SW480 (cell line): ENCODE measurements around the gene PRKACA.
"Not testable (repeated sequence)": the region's sequence is repeated elsewhere in the genome, so short reads cannot be mapped to it uniquely, and the experiment has no call there.

Experiments
- DNase-seq: peaks from one replicate; pipeline ENCODE4 v3.0.0-alpha.2; 2016; ENCODE audit warnings: low spot score

Gene PRKACA

GRCh38 chr19:14070268-14071050 is 47.1 kb downstream of the PRKACA start:
- DNase-seq = no peak

DNA sequence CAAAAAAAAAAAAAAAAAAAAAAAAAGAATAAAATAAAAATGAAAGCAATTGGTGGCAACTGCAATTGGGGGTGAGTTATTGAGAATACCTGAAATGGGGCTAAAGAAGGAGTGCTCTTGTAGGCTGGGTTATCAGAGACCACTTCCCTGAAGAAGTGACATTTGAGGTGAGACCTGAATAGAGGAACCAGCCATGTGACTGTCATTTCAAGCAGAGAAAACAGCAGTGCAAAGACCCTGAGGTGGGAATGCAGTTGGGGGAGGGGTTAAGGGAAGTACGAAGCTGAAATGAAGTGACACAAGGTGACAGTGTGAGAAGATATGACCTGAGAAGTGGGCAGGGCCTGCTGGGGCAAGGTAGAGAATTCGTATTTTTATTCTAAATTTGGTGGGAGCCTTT is 51.4 kb downstream of the PRKACA start:
- no peak for DNase-seq

DNA sequence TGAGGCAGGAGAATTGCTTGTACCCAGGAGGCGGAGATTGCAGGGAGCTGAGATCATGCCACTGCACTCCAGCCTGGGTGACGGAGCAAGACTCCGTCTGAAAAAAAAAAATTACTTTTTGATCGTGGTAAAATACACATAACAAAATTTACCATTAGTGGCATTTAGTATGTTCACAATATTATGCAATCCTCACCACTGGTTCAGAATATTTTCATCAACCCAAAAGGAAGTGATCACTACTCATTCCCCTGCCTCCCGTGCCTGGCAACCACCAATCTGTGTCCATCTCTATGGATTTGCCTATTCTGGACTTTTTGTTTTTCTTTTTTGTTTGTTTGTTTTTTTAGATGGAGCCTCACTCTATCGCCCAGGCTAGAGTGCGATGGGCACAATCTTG is 54.5 kb downstream of the PRKACA start:
- no peak for DNase-seq

DNA sequence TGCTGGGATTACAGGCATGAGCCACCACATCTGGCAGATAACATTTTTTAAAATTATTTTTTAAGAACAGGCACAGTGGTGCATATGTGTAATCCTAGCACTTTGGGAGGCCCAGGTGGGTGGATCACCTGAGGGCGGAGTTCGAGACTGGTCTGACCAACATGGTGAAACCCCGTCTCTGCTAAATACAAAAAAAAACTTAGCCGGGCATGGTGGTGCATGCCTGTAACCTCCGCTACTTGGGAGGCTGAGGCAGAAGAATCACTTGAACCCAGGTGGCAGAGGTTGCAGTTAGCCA is 55.1 kb downstream of the PRKACA start:
- no peak for DNase-seq

DNA sequence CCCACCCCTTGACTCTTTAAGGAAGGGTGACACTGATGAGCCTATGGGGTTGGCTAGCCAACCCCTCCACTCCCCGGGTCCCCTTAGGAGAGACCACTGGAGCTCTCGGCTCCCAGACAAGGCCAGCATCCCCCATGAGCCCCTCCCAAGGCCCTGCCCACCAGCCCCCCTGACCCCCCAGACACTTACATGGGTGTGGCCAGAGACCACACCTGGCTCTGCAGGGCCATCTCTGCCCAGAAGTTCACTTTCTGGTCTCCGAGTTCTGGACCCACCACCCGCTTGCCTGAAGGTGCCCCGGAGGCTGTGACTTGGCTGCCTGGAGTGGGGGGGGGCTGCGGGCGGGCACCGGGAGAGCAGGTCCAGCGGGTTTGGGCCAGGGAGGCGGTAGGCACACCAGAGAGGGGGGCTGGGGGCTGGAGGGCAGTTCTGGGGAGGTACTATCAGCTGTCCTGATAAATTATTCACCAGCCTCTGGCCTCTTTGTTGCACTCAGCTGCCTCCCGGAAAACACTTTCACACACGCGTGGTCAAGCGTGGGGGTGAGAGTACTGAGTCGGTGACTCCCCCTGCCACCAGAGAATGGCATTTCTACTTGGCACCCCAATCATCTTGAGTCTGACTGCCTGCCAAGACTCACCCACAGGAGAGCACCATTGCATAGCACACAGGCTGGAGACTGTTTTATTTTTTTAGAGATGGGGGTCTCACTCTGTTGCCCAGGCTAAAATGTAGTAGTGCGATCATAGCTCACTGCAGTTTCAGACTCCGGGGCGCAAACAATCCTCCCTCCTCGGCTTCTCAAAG is 55.6 kb downstream of the PRKACA start, which contains the start of gene PALM3:
PALM3 (minus strand) TSS at position 326 of the 807 bp plus-strand sequence; CDS start at position 230, 96 bp downstream.
- no peak for DNase-seq

DNA sequence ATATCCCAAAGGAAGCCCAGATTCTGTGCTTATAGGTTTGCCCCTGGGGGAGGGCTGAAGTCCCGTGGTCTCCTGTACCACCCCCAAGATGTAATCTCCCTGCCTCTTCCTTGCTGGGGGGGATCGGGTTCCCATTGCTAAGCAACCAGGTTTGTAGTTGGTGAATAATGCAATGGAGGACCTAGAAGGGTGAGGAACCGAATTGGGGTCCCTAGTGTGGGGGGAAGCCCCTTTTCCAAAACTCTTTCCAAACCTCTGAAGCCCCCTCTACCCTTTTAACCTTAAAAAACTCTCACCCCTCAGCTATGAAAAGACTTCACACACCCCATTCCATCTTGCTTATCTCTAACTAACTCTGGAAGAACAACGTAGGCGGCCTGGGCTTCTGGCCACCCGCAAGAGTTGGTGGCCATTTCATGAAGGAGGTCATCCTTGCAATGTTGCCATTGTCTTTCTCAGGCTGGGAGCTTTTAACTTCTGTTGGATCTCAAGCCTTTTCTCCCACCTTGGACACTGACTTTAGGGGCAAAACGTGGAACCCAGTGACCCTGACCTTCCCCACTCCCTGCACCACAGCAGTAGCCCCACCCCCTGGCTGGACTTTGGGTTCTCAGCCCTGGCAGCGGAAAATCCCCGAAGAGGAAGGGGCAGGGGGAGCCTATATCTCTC is 56.3 kb downstream of the PRKACA start:
- DNase-seq = no peak

DNA sequence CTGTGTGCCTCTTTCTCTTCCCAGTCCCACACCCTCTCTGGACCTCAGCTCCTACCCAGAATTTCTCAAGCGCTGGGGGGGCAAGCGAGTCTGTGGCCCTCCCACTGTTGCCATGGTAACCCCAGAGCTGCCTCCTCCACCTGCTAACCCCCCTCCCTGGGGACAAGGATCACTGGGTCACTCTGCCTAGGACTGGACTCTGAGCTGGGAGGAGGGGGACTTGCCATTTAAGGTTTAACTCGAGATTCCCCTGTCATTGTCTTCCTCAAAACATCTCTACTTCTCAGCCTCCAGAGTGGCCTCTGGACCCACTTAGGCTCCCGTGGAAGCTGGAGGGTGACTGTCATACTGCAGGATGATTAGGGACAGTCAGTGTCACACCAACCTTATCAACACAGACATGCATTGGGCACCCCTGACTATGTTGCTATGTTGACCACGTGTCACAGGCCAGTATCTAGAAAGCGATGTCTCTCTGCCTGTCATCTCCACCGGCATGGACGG is 57.9 kb downstream of the PRKACA start:
- no peak for DNase-seq

DNA sequence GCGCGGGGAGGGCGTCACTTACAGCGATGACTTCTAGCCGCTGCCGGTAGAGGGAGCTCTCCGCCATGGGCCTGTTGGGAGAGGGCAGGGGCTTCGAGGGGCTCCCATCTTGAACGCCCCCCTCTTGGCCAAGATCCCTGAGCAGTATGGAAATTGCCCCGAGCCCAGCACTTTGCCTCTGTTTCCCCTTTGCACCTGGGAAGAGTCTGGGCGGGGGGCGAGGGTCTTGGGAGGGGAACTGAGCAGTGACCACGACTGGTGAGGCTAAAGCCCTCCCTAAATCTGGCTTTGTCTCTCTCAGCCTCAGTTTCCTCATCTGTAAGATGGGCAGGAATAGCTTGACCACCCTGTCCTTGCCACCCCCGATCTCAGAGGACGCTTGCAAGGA is 58.5 kb downstream of the PRKACA start:
- DNase-seq = no peak

- DNase-seq = no peak
Measured at GRCh38 chr19:14058182-14059092, 59.1 kb downstream of the PRKACA start.

- peak; percentile 35 for DNase-seq
Measured at GRCh38 chr19:14056741-14057356, 60.7 kb downstream of the PRKACA start.

GRCh38 chr19:14056069-14056666 is 61.4 kb downstream of the PRKACA start:
- no peak for DNase-seq

GRCh38 chr19:14055396-14055795 is 62.2 kb downstream of the PRKACA start:
- DNase-seq = no peak

GRCh38 chr19:14054721-14055120 is 62.8 kb downstream of the PRKACA start:
- DNase-seq = no peak

GRCh38 chr19:14054099-14054498 is 63.5 kb downstream of the PRKACA start:
- DNase-seq = no peak

GRCh38 chr19:14053500-14053899 is 64.1 kb downstream of the PRKACA start:
- no peak for DNase-seq

DNA sequence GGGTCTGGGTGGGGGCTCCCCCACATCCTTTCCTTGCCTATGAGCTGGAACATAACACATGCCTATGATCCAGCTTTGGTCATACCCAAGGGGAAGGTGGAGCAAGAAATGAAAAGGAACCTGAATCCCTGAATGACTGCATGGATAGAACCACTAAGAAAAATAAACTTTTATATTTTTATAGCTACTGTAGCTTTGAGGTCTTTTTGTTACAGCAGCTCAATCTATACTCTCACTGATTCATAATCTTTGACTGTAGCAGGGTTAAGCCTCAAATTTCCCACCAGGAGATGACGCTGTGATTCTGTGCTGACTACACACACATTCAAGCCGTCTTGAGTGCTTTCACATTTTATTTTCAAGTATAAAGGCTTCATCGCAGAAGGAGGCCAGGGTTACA is 64.5 kb downstream of the PRKACA start:
- no peak for DNase-seq

DNA sequence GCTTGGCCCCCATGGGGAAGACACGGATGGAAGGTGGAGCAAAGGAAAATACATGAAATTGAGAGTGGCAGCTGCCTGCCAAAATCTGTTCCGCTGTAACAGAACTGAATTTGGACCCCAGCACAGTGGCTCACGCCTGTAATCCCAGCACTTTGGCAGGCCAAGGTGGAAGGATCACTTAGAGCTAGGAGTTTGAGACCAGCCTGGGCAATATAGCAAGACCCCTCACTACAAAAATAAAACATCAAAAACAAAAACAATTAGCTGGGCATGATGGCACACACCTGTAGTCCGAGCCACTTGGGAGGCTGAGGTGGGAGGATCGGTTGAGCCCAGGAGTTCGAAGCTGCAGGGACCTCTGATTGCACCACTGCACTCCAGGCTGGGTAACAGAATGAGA is 65.1 kb downstream of the PRKACA start:
- no peak for DNase-seq

GRCh38 chr19:14051980-14052379 is 65.6 kb downstream of the PRKACA start:
- DNase-seq = no peak

GRCh38 chr19:14050961-14051360 is 66.6 kb downstream of the PRKACA start:
- not testable (repeated sequence) for DNase-seq

DNA sequence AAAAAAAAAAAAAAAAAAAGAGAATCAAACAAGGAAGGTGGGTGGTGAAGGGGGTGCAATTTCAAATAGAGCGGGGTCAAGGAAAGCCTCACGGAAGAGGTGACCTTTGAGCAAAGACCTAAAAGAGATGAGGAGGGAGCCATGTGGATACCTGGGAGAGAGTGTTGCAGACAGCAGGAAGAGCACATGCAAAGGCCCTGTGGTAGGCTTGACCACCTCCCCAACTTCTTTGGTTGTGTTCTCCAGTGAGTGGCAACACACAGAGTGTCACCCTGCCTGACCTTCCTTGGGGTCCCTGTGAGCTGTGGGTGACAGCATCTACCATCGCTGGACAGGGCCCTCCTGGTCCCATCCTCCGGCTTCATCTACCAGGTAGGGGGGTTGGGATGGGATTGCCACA is 67.0 kb downstream of the PRKACA start:
- no peak for DNase-seq
